ENCODE measurements around the gene RPL29.

The RPL29 gene

DNA sequence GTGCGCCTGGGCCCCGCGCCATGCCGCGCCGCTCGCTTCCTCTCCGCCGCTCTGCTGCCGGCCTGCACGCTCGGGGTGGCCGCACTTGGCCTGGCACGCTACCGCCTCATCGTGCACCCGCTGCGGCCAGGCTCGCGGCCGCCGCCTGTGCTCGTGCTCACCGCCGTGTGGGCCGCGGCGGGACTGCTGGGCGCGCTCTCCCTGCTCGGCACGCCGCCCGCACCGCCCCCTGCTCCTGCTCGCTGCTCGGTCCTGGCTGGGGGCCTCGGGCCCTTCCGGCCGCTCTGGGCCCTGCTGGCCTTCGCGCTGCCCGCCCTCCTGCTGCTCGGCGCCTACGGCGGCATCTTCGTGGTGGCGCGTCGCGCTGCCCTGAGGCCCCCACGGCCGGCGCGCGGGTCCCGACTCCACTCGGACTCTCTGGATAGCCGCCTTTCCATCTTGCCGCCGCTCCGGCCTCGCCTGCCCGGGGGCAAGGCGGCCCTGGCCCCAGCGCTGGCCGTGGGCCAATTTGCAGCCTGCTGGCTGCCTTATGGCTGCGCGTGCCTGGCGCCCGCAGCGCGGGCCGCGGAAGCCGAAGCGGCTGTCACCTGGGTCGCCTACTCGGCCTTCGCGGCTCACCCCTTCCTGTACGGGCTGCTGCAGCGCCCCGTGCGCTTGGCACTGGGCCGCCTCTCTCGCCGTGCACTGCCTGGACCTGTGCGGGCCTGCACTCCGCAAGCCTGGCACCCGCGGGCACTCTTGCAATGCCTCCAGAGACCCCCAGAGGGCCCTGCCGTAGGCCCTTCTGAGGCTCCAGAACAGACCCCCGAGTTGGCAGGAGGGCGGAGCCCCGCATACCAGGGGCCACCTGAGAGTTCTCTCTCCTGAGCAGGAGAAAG is 39.6 kb downstream of the RPL29 start:
- peaks cover 41% of the 10 kb centered on the region for H3K36me3 ChIP-seq (ENCODE audit: insufficient read depth, insufficient read length, low read length)
- TF ChIP-seq ZNF274 (IDR thresholded peaks at IDR 0.05; ENCODE audit: low read depth, low read length) = no peak
- TF ChIP-seq SUZ12 (IDR thresholded peaks at IDR 0.05; ENCODE audit: extremely low read depth, insufficient read depth, insufficient read length) = no peak
- peak; percentile 10 for TF ChIP-seq YY1 (IDR thresholded peaks at IDR 0.05; ENCODE audit: insufficient read depth, insufficient read length)
- peaks cover 12% of the 10 kb centered on the region for H3K4me1 ChIP-seq (ENCODE audit: insufficient read depth, insufficient read length)
- peaks cover 29% of the 10 kb centered on the region for H3K27me3 ChIP-seq (ENCODE audit: insufficient read depth, insufficient read length)
- peak overlapping the region; percentile 58 for H3K4me3 ChIP-seq (ENCODE audit: insufficient read length, low read depth)
- peak overlapping the region; percentile 82 for H3K9ac ChIP-seq (ENCODE audit: insufficient read length, low read depth)
- no peaks in the 10 kb centered on the region for H3K9me3 ChIP-seq (ENCODE audit: insufficient read depth, low read length)
- DNase-seq (ENCODE audit: low read depth, low spot score) = no peak

DNA sequence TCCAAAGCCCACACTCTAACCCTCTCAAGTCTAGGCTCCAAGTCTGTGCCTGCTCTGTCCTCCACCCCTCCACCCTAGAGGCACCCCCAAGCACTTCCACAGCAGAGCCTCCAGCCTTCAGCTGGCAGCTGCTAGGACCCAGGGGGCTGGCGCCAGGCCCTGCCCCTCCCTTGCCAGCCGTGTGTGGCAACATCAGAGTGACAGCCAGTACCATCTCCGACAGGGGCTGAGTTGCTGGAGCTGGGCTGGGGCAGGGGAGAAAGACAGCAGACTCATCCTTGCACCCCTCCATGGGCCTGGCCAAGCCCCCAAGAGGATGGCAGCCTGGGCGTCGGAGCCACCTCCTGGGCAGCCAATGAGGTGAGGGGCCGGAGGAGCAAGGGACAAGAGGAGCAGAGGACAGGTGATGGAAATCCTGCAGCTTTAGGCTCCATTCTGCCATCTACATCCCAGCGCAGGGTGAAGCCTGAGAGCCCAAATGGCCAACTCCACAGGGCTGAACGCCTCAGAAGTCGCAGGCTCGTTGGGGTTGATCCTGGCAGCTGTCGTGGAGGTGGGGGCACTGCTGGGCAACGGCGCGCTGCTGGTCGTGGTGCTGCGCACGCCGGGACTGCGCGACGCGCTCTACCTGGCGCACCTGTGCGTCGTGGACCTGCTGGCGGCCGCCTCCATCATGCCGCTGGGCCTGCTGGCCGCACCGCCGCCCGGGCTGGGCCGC is 40.4 kb downstream of the RPL29 start, which contains the start of gene GPR62:
GPR62 (plus strand) TSS at position 207 of the 718 bp plus-strand sequence; CDS start at position 479, 272 bp downstream.
- Histone ChIP-seq H3K4me1 (ENCODE audit: insufficient read depth, insufficient read length) (peaks cover 12% of the 10 kb centered on the region), H3K4me3 (ENCODE audit: insufficient read length, low read depth) (peak within 1 kb of the TSS; percentile 58), H3K9me3 (ENCODE audit: insufficient read depth, low read length) (no peaks in the 10 kb centered on the region), H3K9ac (ENCODE audit: insufficient read length, low read depth) (peak within 1 kb of the TSS; percentile 82), H3K36me3 (ENCODE audit: insufficient read depth, insufficient read length, low read length) (peaks cover 33% of the 10 kb centered on the region), H3K27me3 (ENCODE audit: insufficient read depth, insufficient read length) (peaks cover 29% of the 10 kb centered on the region)
- DNase-seq (ENCODE audit: low read depth, low spot score) = no peak
- TF ChIP-seq SUZ12 (IDR thresholded peaks at IDR 0.05; ENCODE audit: extremely low read depth, insufficient read depth, insufficient read length) (no peak), YY1 (IDR thresholded peaks at IDR 0.05; ENCODE audit: insufficient read depth, insufficient read length) (no peak), ZNF274 (IDR thresholded peaks at IDR 0.05; ENCODE audit: low read depth, low read length) (no peak)

DNA sequence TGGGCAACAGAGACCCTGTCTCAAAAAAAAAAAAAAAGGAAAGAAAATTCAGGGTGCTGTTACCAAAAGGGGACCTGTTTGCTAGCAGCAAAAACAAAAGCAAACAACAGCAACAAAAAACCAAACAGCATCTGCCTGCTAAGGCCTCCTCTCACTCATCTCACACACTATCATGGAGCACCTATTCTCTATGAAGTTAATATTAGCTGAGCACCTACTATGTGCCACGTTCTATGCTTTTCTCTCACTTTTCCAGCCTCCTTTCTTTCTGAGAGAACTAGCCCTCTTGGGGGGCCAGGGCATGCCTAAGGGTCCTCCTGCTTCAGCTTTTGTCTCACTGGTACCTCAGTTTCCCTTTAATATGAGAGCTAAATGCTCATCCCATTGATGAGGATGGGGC is 41.0 kb downstream of the RPL29 start:
- DNase-seq (ENCODE audit: low read depth, low spot score) = no peak
- peaks cover 12% of the 10 kb centered on the region for H3K4me1 ChIP-seq (ENCODE audit: insufficient read depth, insufficient read length)
- H3K27me3 ChIP-seq (ENCODE audit: insufficient read depth, insufficient read length) = peaks cover 29% of the 10 kb centered on the region
- H3K9ac ChIP-seq (ENCODE audit: insufficient read length, low read depth) = no peak overlapping the region
- no peak overlapping the region for H3K4me3 ChIP-seq (ENCODE audit: insufficient read length, low read depth)
- H3K9me3 ChIP-seq (ENCODE audit: insufficient read depth, low read length) = no peaks in the 10 kb centered on the region
- TF ChIP-seq SUZ12 (IDR thresholded peaks at IDR 0.05; ENCODE audit: extremely low read depth, insufficient read depth, insufficient read length) (no peak), ZNF274 (IDR thresholded peaks at IDR 0.05; ENCODE audit: low read depth, low read length) (no peak), YY1 (IDR thresholded peaks at IDR 0.05; ENCODE audit: insufficient read depth, insufficient read length) (no peak)
- peaks cover 27% of the 10 kb centered on the region for H3K36me3 ChIP-seq (ENCODE audit: insufficient read depth, insufficient read length, low read length)

DNA sequence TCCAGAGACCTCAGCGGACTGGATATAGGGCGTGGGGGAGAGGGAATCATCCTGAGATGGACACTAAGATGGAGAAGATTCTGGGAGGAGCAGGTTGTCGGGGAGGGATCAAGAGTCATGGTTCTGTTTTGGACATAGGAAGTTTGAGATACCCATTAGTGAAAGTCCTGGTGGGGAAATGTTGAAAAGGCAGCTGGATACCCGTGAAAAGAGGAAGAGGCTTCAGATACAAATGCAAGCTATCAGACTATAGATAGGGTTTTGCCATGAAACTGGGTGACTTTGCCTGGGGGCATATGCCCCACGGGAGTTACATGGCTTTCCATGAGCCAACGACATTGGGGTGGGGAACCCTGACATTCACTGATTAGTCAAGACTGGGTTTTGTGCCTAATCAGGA is 41.6 kb downstream of the RPL29 start:
- H3K4me1 ChIP-seq (ENCODE audit: insufficient read depth, insufficient read length) = peaks cover 12% of the 10 kb centered on the region
- peaks cover 33% of the 10 kb centered on the region for H3K27me3 ChIP-seq (ENCODE audit: insufficient read depth, insufficient read length)
- TF ChIP-seq SUZ12 (IDR thresholded peaks at IDR 0.05; ENCODE audit: extremely low read depth, insufficient read depth, insufficient read length) (no peak), ZNF274 (IDR thresholded peaks at IDR 0.05; ENCODE audit: low read depth, low read length) (no peak), YY1 (IDR thresholded peaks at IDR 0.05; ENCODE audit: insufficient read depth, insufficient read length) (no peak)
- H3K4me3 ChIP-seq (ENCODE audit: insufficient read length, low read depth) = no peak overlapping the region
- no peak overlapping the region for H3K9ac ChIP-seq (ENCODE audit: insufficient read length, low read depth)
- DNase-seq (ENCODE audit: low read depth, low spot score) = no peak
- H3K9me3 ChIP-seq (ENCODE audit: insufficient read depth, low read length) = no peaks in the 10 kb centered on the region
- peaks cover 21% of the 10 kb centered on the region for H3K36me3 ChIP-seq (ENCODE audit: insufficient read depth, insufficient read length, low read length)

DNA sequence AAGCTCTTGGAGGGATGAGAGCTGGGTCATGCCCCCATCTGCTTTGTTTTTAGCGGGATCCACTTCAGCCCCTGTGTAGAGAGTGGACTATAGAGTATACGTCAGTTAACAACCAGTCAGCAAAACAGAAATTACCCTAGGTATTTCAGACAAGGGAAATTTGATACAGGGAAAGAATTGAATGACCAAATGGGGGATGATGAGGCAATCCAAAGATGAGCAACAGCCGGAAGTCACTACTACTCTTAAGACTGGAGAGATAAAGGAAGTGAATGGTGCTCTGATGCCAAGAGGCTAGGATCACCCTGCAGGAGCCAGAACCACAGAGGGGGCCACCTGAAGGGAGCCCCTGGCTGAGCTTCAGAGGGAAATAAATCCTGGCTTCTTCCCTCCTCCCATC is 42.2 kb downstream of the RPL29 start:
- Histone ChIP-seq H3K9me3 (ENCODE audit: insufficient read depth, low read length) (no peaks in the 10 kb centered on the region), H3K27me3 (ENCODE audit: insufficient read depth, insufficient read length) (peaks cover 35% of the 10 kb centered on the region), H3K36me3 (ENCODE audit: insufficient read depth, insufficient read length, low read length) (peaks cover 15% of the 10 kb centered on the region), H3K9ac (ENCODE audit: insufficient read length, low read depth) (no peak overlapping the region), H3K4me3 (ENCODE audit: insufficient read length, low read depth) (no peak overlapping the region), H3K4me1 (ENCODE audit: insufficient read depth, insufficient read length) (peaks cover 12% of the 10 kb centered on the region)
- TF ChIP-seq ZNF274 (IDR thresholded peaks at IDR 0.05; ENCODE audit: low read depth, low read length) (no peak), SUZ12 (IDR thresholded peaks at IDR 0.05; ENCODE audit: extremely low read depth, insufficient read depth, insufficient read length) (no peak), YY1 (IDR thresholded peaks at IDR 0.05; ENCODE audit: insufficient read depth, insufficient read length) (no peak)
- DNase-seq (ENCODE audit: low read depth, low spot score) = no peak

DNA sequence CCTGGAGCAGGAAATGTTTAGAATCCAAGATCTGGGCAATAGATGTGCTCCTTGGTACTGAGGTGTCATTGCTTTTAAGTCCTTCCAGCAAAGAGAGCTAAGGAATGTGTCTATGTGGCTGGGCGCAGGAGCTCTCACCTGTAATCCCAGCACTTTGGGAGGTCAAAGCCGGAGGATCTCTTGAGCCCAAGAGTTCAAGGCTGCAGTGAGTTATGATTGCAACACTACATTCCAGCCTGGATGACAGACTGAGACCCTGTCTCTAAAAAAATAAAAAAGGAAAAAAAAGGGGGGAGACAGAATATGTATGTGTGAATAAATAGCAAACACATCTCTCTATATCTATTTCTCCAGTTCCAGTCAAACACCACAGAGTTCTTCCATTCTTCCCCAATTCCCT is 44.8 kb downstream of the RPL29 start:
- H3K4me3 ChIP-seq (ENCODE audit: insufficient read length, low read depth) = no peak overlapping the region
- H3K27me3 ChIP-seq (ENCODE audit: insufficient read depth, insufficient read length) = peaks cover 35% of the 10 kb centered on the region
- TF ChIP-seq ZNF274 (IDR thresholded peaks at IDR 0.05; ENCODE audit: low read depth, low read length) (no peak), SUZ12 (IDR thresholded peaks at IDR 0.05; ENCODE audit: extremely low read depth, insufficient read depth, insufficient read length) (no peak), YY1 (IDR thresholded peaks at IDR 0.05; ENCODE audit: insufficient read depth, insufficient read length) (no peak)

DNA sequence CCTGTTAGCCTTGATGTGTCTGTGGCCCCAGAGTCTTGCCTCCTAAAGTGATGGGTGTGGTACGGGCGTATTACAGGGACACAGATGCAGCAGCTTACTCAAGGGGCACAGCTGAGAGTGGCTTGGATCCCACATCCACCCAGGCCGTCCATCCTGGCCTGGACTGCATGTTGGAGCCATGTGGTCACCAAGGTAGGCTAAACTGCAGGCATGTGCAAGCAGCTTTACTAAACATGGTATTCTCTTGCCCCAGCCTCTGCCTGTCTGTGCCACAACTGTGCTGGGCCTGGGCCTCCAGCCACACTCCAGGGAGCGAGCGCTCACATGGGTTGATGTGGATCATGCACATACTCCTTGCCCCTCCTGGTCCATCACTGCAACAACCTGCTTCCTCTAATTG is 46.6 kb downstream of the RPL29 start:
- TF ChIP-seq YY1 (IDR thresholded peaks at IDR 0.05; ENCODE audit: insufficient read depth, insufficient read length) = no peak
- TF ChIP-seq SUZ12 (IDR thresholded peaks at IDR 0.05; ENCODE audit: extremely low read depth, insufficient read depth, insufficient read length) = no peak
- TF ChIP-seq ZNF274 (IDR thresholded peaks at IDR 0.05; ENCODE audit: low read depth, low read length) = no peak
- DNase-seq (ENCODE audit: low read depth, low spot score) = no peak
- Histone ChIP-seq H3K9me3 (ENCODE audit: insufficient read depth, low read length) (no peaks in the 10 kb centered on the region), H3K27me3 (ENCODE audit: insufficient read depth, insufficient read length) (peaks cover 22% of the 10 kb centered on the region), H3K9ac (ENCODE audit: insufficient read length, low read depth) (no peak overlapping the region), H3K4me3 (ENCODE audit: insufficient read length, low read depth) (no peak overlapping the region), H3K36me3 (ENCODE audit: insufficient read depth, insufficient read length, low read length) (no peaks in the 10 kb centered on the region), H3K4me1 (ENCODE audit: insufficient read depth, insufficient read length) (peaks cover 4% of the 10 kb centered on the region)

More for the DNA sequence above, 44.8 kb downstream of the RPL29 start:
- H3K36me3 ChIP-seq (ENCODE audit: insufficient read depth, insufficient read length, low read length) = no peaks in the 10 kb centered on the region
- peaks cover 11% of the 10 kb centered on the region for H3K4me1 ChIP-seq (ENCODE audit: insufficient read depth, insufficient read length)
- no peaks in the 10 kb centered on the region for H3K9me3 ChIP-seq (ENCODE audit: insufficient read depth, low read length)
- no peak for DNase-seq (ENCODE audit: low read depth, low spot score)
- H3K9ac ChIP-seq (ENCODE audit: insufficient read length, low read depth) = no peak overlapping the region

Data from NT2/D1 (cell line).